HG02642 (cell line): Measurements from ENCODE around the gene RETN.
"Not testable (repeated sequence)": the region's sequence is repeated elsewhere in the genome, so short reads cannot be mapped to it uniquely, and the experiment has no call there.

Source experiments
- ATAC-seq: cut with Tn5 transposase; IDR thresholded peaks from one replicate; pipeline ENCODE4 v1.9.1; 2021; ENCODE audit warnings: mild to moderate bottlenecking; ENCODE audit not compliant: unreplicated experiment, poor library complexity

RETN gene

GRCh38 chr19:7637374-7638256 lies 31.2 kb upstream of the RETN start:
- peak; percentile 9 for ATAC-seq

GRCh38 chr19:7638802-7639465 lies 29.9 kb upstream of the RETN start:
- ATAC-seq = no peak

- no peak for ATAC-seq
These were observed 28.9 kb upstream of the RETN start for GRCh38 chr19:7639863-7640348.

GRCh38 chr19:7640803-7641202 lies 28.0 kb upstream of the RETN start:
- no peak for ATAC-seq

- ATAC-seq = no peak
These were observed 27.3 kb upstream of the RETN start for GRCh38 chr19:7641290-7642276.

- no peak for ATAC-seq
These were observed 26.4 kb upstream of the RETN start for GRCh38 chr19:7642295-7643030.

GRCh38 chr19:7643031-7643415 lies 25.8 kb upstream of the RETN start:
- no peak for ATAC-seq

GRCh38 chr19:7643629-7644549 lies 25.0 kb upstream of the RETN start:
- ATAC-seq = not testable (repeated sequence)

- ATAC-seq = no peak
These were observed 24.3 kb upstream of the RETN start for GRCh38 chr19:7644550-7644877.

GRCh38 chr19:7645163-7645562 lies 23.7 kb upstream of the RETN start:
- no peak for ATAC-seq

- ATAC-seq = no peak
These were observed 23.0 kb upstream of the RETN start for GRCh38 chr19:7645656-7646425.

GRCh38 chr19:7646426-7646700 lies 22.5 kb upstream of the RETN start:
- no peak for ATAC-seq

GRCh38 chr19:7647156-7647555 lies 21.7 kb upstream of the RETN start:
- no peak for ATAC-seq

- no peak for ATAC-seq
These were observed 20.4 kb upstream of the RETN start for GRCh38 chr19:7648265-7649014.

GRCh38 chr19:7650148-7650547 lies 18.7 kb upstream of the RETN start:
- no peak for ATAC-seq

- ATAC-seq = peak; percentile 57
These were observed 16.7 kb upstream of the RETN start for GRCh38 chr19:7652061-7652641.

- no peak for ATAC-seq
These were observed 14.4 kb upstream of the RETN start for GRCh38 chr19:7654401-7654800.
